ENCODE data around the gene DSCAM. TPM values are rescaled to one million over a fixed set of nuclear protein-coding genes. Genes with fewer than 3 reads are reported as not detected.

The DSCAM gene
- total and polyA plus RNA-seq, 5 donors: under 0.01 TPM; not detected in 4

DNA sequence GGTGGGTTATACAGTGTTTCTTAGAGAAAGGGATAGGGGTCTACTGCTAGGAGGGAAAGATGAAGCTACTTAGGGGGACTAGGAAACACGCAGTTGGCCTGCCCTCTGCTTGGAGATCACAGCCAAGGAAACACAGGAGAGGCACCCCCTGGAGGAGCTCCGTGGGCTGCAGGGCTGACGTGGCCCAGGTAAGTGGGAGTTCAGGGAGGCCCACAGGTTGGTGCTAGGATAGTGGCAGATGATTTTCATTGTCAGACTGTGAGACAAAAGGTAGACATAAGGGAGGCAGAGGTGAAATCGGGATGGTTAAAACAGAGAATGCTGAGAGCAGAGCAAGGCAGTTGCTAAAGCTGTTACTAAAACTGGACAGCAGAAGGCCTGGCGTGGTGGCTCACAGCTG lies 463.0 kb downstream of the DSCAM start:
- DNase-seq (no peak), ATAC-seq (no peak)
- Histone ChIP-seq H3K4me1 (ENCODE audit: control insufficient read depth, insufficient read depth, low read length) (no peaks in the 10 kb centered on the region), H3K4me3 (ENCODE audit: low read length) (no peak overlapping the region), H3K27me3 (ENCODE audit: control insufficient read depth, insufficient read depth) (no peaks in the 10 kb centered on the region), H3K27ac (ENCODE audit: low read length) (no peak overlapping the region), H3K9me3 (ENCODE audit: control insufficient read depth, low read length) (no peaks in the 10 kb centered on the region)
- 90% methylated on average over 5 of the region's 5 CpGs for WGBS
- intact Hi-C loops (cut with DNase I): no loop called here

DNA sequence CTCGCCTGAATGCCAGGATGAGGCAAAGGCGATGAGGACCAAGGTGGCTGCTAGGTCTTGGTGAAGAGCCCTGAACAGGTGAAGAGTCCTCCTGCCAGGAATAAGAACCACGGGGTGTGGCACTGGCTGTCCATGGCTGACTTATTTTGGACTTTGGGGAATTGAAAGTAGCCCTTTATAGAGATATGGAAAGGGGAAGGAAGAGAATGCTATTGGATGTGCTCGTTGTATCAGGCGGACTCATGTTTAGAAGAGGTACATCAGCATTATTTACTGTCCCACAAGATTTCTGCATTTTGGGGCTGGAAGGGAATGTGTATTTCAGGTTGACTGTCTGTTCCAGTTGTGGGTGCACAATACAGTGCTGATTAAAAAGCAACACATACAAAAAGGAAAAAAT lies 465.8 kb downstream of the DSCAM start:
- intact Hi-C loops (cut with DNase I): no loop called here
- H3K4me1 ChIP-seq (ENCODE audit: control insufficient read depth, insufficient read depth, low read length): no peaks in the 10 kb centered on the region

DNA sequence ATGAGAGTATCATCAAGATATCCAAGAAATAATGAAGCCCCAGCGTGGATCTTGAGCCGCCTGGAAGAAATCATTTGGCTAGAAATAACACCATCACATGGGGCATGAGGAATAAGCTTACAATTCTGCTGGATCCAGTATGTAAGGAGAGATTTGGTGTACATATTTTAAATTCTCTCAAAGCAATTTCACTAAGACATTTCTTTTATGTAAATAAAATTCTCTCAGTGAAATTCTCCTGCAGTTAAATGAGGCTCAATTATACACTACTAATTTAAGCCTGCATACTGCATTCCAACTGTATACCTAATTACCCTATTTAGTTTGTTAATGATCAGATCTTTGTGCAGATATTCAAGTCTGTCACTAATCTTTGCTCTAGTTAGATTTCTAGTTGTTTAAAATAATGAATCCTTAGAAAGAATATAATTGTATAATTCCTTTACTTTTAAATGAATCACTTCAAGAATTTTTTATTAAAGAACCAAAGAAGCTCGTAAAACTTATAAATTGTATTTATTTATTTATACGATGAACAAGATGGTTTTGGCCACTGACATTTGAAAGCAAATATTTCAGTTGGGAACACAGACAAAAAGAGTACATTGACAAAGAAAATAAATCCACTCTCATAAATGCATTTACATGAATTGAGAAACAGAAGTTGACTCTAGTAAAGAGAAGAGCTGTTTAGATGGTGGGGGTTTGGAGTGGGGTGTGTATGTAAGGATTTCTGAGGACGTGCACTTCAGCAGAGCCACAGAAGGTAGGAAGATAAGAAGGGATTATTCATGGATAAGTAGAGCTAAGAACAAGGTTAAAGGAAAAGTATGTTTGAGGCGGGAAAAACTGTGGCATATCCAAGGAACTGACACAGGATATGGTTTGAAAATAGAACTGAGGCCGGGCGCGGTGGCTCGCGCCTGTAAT lies 466.8 kb downstream of the DSCAM start:
- no peak for ATAC-seq

More for the DNA sequence above, 465.8 kb downstream of the DSCAM start:
- WGBS: 90% methylated on average over 5 of the region's 5 CpGs
- H3K27me3 ChIP-seq (ENCODE audit: control insufficient read depth, insufficient read depth): no peaks in the 10 kb centered on the region
- ATAC-seq (no peak), DNase-seq (no peak)
- no peaks in the 10 kb centered on the region for H3K9me3 ChIP-seq (ENCODE audit: control insufficient read depth, low read length)
- H3K27ac ChIP-seq (ENCODE audit: low read length): no peak overlapping the region
- no peak overlapping the region for H3K4me3 ChIP-seq (ENCODE audit: low read length)

DNA sequence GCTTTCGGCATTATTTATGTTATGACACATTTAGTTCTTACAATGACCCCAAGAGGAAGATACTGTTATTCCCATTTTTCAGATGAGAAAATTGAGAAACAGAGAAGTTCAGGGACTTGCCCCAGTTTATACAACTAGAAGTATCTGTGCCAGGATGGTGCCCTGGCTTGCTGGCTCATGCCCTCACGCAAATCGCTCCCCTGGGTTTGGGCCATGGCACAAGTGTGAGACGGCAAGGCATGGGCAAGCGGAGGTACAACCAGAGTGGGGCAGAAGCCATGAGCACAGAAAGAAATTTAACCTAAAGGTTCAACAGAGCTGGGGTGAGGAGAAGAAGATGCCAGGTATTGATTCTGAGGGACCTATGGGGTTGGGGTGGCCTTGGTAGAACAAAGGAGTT lies 469.8 kb downstream of the DSCAM start:
- 97% methylated on average over 5 of the region's 5 CpGs for WGBS
- intact Hi-C loops (cut with DNase I): no loop called here
- H3K4me3 ChIP-seq (ENCODE audit: low read length): no peak overlapping the region

More for the DNA sequence above, 466.8 kb downstream of the DSCAM start:
- Histone ChIP-seq H3K4me3 (ENCODE audit: low read length) (no peak overlapping the region), H3K9me3 (ENCODE audit: control insufficient read depth, low read length) (no peaks in the 10 kb centered on the region), H3K27ac (ENCODE audit: low read length) (no peak overlapping the region), H3K27me3 (ENCODE audit: control insufficient read depth, insufficient read depth) (no peaks in the 10 kb centered on the region), H3K4me1 (ENCODE audit: control insufficient read depth, insufficient read depth, low read length) (no peaks in the 10 kb centered on the region)
- WGBS: 80% methylated on average over 11 of the region's 11 CpGs
- intact Hi-C loops (cut with DNase I): no loop called here
- DNase-seq: no peak

DNA sequence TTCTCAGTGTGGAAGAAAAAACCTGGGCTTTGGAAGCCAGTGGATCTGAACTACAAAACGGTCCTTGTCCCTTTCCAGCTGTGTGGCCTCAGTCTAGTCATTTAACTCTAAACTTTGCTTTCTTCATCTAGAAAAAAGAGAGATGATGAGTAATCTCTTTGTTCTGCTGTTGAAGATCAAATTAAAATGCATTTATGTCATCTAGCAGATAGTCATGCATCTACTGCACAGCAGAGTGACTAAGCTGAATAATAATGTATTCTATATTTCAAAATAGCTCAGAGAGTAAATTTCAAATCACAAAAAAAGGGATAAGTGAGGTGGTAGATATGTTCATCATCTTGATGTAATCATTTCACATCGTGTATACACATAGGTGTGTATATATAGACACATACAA lies 473.2 kb downstream of the DSCAM start:
- 61% methylated on average over 2 of the region's 2 CpGs for WGBS
- intact Hi-C loops (cut with DNase I): no loop called here
- ATAC-seq: no peak

More for the DNA sequence above, 469.8 kb downstream of the DSCAM start:
- Histone ChIP-seq H3K9me3 (ENCODE audit: control insufficient read depth, low read length) (no peaks in the 10 kb centered on the region), H3K4me1 (ENCODE audit: control insufficient read depth, insufficient read depth, low read length) (no peaks in the 10 kb centered on the region), H3K27me3 (ENCODE audit: control insufficient read depth, insufficient read depth) (no peaks in the 10 kb centered on the region), H3K27ac (ENCODE audit: low read length) (no peak overlapping the region)
- DNase-seq (no peak), ATAC-seq (no peak)

DNA sequence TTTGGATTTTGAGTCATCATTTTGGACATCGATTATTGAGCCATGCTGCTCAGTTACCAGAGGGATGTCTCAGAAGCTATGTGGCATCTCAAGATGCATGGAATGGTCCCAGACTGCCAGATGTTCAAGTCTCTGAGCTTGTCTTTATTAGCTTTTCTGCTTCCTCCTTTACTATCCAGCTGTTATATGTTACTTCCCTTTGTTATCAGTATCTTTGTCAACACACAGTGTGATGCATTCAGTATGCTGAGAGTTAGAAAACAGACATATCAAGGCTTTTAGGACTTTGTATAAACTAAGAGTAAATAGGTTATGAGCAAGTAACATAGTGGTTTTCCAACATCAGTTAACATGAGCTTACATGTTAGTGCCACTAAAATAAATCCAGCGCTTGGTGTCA lies 474.5 kb downstream of the DSCAM start:
- no peak overlapping the region for H3K27ac ChIP-seq (ENCODE audit: low read length)
- intact Hi-C loops (cut with DNase I): no loop called here
- no peaks in the 10 kb centered on the region for H3K27me3 ChIP-seq (ENCODE audit: control insufficient read depth, insufficient read depth)
- no peaks in the 10 kb centered on the region for H3K4me1 ChIP-seq (ENCODE audit: control insufficient read depth, insufficient read depth, low read length)
- no peak overlapping the region for H3K4me3 ChIP-seq (ENCODE audit: low read length)
- ATAC-seq (no peak), DNase-seq (no peak)
- 57% methylated on average over 2 of the region's 2 CpGs for WGBS
- H3K9me3 ChIP-seq (ENCODE audit: control insufficient read depth, low read length): no peaks in the 10 kb centered on the region

More for the DNA sequence above, 473.2 kb downstream of the DSCAM start:
- Histone ChIP-seq H3K9me3 (ENCODE audit: control insufficient read depth, low read length) (no peaks in the 10 kb centered on the region), H3K4me1 (ENCODE audit: control insufficient read depth, insufficient read depth, low read length) (no peaks in the 10 kb centered on the region), H3K27ac (ENCODE audit: low read length) (no peak overlapping the region), H3K27me3 (ENCODE audit: control insufficient read depth, insufficient read depth) (no peaks in the 10 kb centered on the region), H3K4me3 (ENCODE audit: low read length) (no peak overlapping the region)
- DNase-seq: no peak

DNA sequence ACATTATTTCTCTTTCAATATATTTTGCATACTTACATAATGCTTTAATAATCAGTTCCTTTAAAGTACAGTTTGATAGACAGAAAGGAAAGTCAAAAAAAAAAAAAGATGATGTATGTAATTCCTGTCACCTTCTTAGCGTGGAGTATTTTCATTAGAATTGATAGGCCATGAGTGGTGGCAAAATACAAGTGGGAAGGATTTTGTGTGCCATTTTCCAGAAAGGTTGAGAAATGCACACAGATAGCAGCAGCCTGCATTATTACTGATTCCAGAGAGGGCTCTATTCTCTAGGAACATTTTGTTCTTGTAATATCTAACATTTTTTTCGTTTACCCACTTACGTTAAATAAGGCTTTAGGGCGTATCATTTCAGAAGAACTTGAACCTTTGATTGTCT lies 475.6 kb downstream of the DSCAM start:
- Histone ChIP-seq H3K27ac (ENCODE audit: low read length) (no peak overlapping the region), H3K4me1 (ENCODE audit: control insufficient read depth, insufficient read depth, low read length) (no peaks in the 10 kb centered on the region), H3K9me3 (ENCODE audit: control insufficient read depth, low read length) (no peaks in the 10 kb centered on the region), H3K27me3 (ENCODE audit: control insufficient read depth, insufficient read depth) (no peaks in the 10 kb centered on the region), H3K4me3 (ENCODE audit: low read length) (no peak overlapping the region)
- intact Hi-C loops (cut with DNase I): no loop called here
- DNase-seq: no peak
- 79% methylated on average over 4 of the region's 4 CpGs for WGBS
- no peak for ATAC-seq

DNA sequence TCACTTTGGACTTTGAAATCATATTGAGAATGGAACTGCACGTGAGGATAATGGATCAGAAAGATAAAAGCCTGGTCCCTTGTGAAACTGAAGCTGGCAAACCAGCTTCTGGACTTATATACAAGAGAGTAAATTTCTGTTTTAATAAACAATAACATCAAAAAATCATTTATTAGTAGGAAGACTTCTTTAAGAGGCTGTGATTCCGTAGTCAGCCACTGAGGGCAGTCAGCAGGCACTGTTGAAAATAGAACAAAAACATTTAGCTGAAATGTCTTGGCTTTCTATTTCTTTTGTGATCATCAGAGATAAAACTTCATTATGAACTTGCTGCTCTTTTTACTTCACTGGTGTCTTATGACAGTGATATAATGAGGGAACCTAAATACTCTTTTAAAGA lies 490.3 kb downstream of the DSCAM start:
- H3K4me1 ChIP-seq (ENCODE audit: control insufficient read depth, insufficient read depth, low read length): no peaks in the 10 kb centered on the region
- no peak overlapping the region for H3K4me3 ChIP-seq (ENCODE audit: low read length)
- WGBS: 67% methylated on average over 2 of the region's 2 CpGs
- H3K27ac ChIP-seq (ENCODE audit: low read length): no peak overlapping the region
- intact Hi-C loops (cut with DNase I): no loop called here
- DNase-seq: no peak
- no peaks in the 10 kb centered on the region for H3K27me3 ChIP-seq (ENCODE audit: control insufficient read depth, insufficient read depth)
- ATAC-seq: no peak
- no peaks in the 10 kb centered on the region for H3K9me3 ChIP-seq (ENCODE audit: control insufficient read depth, low read length)

DNA sequence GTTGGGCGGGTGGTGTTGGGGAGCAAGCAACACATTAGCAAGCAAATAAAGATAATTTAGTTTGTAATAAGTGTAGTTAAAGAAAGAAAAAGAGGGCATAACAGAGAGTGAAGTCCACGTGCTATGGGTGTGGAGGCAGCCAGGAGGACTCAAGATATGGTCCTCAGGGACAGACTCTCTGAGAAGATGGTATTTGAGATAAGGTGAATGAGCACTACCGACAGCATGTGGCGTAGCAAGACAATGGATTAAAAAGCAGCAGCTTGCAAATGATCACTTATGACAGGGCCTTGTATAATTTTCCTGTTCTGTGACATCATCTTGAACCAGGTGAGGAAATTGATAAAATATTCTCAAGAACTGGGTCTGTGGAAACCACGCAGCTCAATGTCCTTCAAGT lies 491.9 kb downstream of the DSCAM start:
- no peaks in the 10 kb centered on the region for H3K9me3 ChIP-seq (ENCODE audit: control insufficient read depth, low read length)
- H3K27ac ChIP-seq (ENCODE audit: low read length): no peak overlapping the region
- no peaks in the 10 kb centered on the region for H3K4me1 ChIP-seq (ENCODE audit: control insufficient read depth, insufficient read depth, low read length)
- ATAC-seq (no peak), DNase-seq (no peak)
- no peaks in the 10 kb centered on the region for H3K27me3 ChIP-seq (ENCODE audit: control insufficient read depth, insufficient read depth)
- H3K4me3 ChIP-seq (ENCODE audit: low read length): no peak overlapping the region
- WGBS: 79% methylated on average over 5 of the region's 5 CpGs
- intact Hi-C loops (cut with DNase I): no loop called here

DNA sequence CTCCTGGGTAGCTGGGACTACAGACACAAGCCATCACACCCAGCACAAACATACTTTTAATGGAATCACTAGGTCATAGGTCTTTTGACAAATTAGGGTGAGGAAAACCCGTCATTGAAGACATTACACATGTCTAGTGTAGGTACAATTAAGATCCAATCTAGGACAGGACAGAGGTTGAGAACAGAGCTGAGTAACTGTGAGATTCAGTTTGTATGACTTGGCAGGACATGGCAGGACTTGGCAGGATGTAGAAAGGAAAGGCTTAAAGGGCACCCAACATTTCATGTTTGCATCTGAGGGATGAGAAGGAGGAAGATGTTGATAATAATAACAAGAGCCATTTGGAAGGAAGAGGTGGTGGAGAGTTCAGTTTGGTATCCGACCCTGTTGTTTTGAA lies 496.0 kb downstream of the DSCAM start:
- Histone ChIP-seq H3K27ac (ENCODE audit: low read length) (no peak overlapping the region), H3K4me1 (ENCODE audit: control insufficient read depth, insufficient read depth, low read length) (no peaks in the 10 kb centered on the region), H3K9me3 (ENCODE audit: control insufficient read depth, low read length) (no peaks in the 10 kb centered on the region), H3K27me3 (ENCODE audit: control insufficient read depth, insufficient read depth) (no peaks in the 10 kb centered on the region), H3K4me3 (ENCODE audit: low read length) (no peak overlapping the region)
- DNase-seq (no peak), ATAC-seq (no peak)
- WGBS: 54% methylated on average over 2 of the region's 2 CpGs
- intact Hi-C loops (cut with DNase I): no loop called here

DNA sequence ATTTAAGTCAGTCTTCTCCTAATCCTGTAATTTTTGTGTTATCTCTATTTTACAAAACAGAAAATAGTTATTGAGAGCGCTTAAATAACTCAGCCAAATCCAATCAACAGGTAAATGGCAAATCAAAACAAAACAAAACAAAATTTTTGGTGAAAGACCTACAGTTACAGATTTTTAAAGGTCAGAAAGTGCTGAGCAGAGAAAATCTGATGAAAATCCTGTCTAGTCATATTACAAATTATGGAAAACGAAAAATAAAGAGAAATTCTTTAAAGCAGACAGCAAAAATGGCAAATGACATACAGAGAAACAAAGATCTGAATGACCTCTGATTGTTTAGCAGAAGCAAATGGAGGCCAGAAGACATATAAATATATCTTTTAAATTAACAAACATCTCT lies 497.4 kb downstream of the DSCAM start:
- H3K27ac ChIP-seq (ENCODE audit: low read length): no peak overlapping the region
- H3K4me1 ChIP-seq (ENCODE audit: control insufficient read depth, insufficient read depth, low read length): no peaks in the 10 kb centered on the region
- no peaks in the 10 kb centered on the region for H3K9me3 ChIP-seq (ENCODE audit: control insufficient read depth, low read length)
- 69% methylated on average over 2 of the region's 2 CpGs for WGBS
- intact Hi-C loops (cut with DNase I): no loop called here
- H3K4me3 ChIP-seq (ENCODE audit: low read length): no peak overlapping the region
- H3K27me3 ChIP-seq (ENCODE audit: control insufficient read depth, insufficient read depth): no peaks in the 10 kb centered on the region
- no peak for ATAC-seq
- DNase-seq: no peak

All from right cardiac atrium (tissue), 5 donors.